CD4-positive, alpha-beta T cell treated with Interleukin-10 for 1 hour (primary cell): ENCODE data around the gene KDM4C.

Source experiments
- DNase-seq: peaks from one replicate; pipeline ENCODE4 v3.0.0-alpha.2; 2020

Gene KDM4C

GRCh38 chr9:6909181-6909580 lies 151.4 kb downstream of the KDM4C start:
- DNase-seq, result no peak

GRCh38 chr9:6910032-6910431 lies 152.3 kb downstream of the KDM4C start:
- DNase-seq, result no peak

DNA sequence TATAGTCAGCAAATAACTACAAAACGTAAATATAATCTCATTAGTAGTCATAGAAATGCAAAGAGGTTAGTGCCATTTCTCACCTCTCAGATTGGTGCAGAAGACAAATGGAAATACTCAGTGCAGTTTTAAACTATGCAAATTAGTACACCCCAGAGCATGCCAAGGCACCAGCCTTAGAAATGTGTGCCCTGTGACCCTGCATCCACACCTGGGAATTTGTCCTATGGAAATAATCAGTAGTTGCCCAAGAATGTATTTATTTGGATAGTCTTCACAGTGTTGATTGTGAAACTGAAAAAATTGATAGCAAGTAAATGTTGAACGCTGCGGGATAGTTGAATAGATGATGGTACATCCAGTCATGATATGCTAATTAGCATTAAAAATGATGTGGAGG lies 152.7 kb downstream of the KDM4C start:
- DNase-seq, result no peak

DNA sequence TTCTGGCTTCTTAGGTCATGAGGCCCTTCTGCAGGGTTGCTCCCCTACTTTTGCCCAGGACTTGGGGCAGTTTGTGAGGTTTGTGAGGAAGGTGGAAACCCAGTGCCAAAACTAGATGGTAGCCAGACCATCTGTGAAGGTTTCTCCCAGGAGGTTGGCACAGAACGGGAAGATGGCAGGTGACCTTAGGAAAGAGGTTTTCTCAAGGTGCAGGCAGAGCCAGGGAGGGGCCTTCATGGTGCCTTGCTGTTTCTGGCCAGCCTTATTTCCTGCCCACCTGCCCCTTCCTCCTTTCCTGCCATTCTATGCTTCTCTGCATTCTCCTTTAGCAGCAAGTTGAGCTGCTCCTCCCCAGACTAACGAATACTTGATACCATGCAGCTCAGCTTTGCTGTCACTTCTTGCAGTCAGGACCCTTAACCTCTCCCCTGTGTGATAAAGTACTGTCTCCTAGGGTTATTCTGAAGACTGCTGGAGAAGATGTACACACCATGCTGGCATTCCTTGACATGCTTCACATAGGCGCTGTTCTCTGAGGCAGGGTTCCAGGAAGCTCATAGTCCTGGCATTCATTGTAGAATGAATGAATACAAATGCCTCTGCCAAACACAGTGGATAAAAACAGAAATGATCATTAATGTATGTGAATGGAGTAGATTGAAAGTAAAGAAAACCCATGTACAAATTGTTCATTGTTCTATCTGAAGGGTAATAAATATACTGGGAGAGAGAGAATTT lies 154.3 kb downstream of the KDM4C start:
- DNase-seq, result no peak

- no peak for DNase-seq
Measured at GRCh38 chr9:6915635-6916034, 157.9 kb downstream of the KDM4C start.

DNA sequence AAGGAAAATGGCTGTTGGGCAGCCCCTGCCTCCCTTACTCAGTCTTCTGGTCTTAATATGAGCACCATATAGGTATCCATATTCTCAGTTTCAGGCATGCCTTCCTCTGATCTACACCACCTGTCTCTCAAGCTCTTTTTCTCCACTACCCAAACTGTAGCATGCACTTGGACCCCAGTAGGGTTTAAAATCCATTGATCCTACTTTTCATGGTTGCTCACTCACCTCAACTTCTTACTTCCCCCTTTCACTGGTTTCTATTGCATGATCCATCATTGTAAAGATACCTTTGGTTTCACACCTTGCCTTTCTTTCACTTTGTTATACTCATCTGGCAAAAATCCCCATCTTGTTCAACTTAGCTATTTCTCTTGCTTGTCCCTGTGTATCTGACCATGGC lies 159.4 kb downstream of the KDM4C start:
- no peak for DNase-seq

- no peak for DNase-seq
Measured at GRCh38 chr9:6920041-6920440, 162.3 kb downstream of the KDM4C start.

DNA sequence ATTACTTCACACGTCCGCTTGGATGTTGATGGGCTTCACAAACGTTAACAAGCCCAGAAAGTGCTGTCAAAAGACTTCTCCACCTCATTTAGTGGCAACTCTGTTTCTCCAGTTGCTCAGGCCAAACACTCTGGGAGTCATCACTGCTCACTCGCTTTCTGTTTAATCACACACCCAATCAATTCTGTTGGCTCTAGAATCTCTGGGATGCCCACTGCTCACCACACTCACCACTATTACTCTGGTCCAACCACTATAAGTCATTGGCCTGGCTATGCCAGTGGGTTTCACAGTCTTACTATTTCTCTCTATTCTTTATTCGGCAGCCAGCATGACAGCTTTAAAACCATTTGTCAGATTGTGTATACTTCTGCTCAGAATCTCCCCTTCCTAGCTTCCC lies 163.5 kb downstream of the KDM4C start:
- no peak for DNase-seq

- no peak for DNase-seq
Measured at GRCh38 chr9:6922124-6922676, 164.4 kb downstream of the KDM4C start.

GRCh38 chr9:6922680-6923079 lies 164.9 kb downstream of the KDM4C start:
- DNase-seq, result no peak

DNA sequence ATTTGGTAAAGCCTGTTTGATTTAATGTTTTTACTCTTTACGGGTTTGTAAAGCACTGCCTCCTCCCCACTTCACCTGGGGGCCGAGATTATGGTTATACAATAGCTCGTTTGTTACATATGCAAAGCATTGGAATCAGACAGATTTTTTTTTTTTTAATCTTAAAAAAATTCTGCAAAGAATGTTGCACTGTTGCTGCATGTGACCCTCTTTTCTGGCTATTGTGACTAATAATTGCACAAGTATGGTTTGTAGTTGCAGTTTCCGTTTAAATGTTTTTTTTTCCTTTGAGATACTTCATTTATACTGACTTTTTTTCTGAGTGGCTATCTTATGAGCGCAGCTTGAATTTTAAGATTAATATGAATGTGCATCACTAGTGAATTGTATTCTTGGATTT lies 165.3 kb downstream of the KDM4C start:
- DNase-seq, result no peak

DNA sequence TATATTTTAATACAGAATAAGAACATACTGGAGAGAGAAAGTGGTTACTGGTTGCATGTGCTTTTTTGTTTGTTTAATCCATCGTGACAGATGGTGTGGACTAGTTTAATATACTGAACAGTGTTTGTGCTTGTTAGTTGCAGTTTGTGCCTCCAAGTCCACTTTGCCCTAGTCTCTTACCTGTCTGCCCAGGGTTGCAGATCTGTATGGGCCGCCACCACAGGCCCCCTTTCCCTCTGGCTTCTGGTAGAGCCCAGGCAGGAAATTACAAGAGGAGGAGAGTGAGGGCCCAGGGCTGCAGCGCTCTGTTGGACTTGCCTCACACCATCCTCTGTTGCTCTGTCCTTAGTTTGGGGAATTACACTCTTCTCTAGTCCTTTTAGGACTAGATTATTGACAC lies 166.4 kb downstream of the KDM4C start:
- no peak for DNase-seq

- no peak for DNase-seq
Measured at GRCh38 chr9:6924988-6925563, 167.3 kb downstream of the KDM4C start.

GRCh38 chr9:6925836-6926235 lies 168.1 kb downstream of the KDM4C start:
- DNase-seq, result no peak

DNA sequence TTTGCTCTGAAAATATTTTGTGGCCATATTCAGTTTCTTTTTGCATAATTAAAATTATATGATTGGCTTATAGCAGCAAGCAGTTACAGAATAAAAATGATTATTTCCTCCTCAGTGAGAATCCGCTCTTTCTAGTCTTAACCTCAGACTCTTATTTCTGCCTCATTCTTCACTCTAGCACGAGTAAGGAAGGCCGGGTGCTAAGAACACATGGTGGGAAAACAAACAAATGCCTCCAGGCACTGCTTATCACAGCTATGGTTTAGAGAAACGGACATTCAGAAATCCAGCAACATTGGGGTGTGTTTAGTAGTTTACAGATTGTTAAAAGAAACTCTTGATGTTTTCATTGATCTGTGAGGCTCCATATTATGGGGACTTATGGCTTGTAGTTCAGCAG lies 168.7 kb downstream of the KDM4C start:
- no peak for DNase-seq

- DNase-seq, result no peak
Measured at GRCh38 chr9:6927838-6928237, 170.1 kb downstream of the KDM4C start.

- DNase-seq, result no peak
Measured at GRCh38 chr9:6928863-6929262, 171.1 kb downstream of the KDM4C start.

DNA sequence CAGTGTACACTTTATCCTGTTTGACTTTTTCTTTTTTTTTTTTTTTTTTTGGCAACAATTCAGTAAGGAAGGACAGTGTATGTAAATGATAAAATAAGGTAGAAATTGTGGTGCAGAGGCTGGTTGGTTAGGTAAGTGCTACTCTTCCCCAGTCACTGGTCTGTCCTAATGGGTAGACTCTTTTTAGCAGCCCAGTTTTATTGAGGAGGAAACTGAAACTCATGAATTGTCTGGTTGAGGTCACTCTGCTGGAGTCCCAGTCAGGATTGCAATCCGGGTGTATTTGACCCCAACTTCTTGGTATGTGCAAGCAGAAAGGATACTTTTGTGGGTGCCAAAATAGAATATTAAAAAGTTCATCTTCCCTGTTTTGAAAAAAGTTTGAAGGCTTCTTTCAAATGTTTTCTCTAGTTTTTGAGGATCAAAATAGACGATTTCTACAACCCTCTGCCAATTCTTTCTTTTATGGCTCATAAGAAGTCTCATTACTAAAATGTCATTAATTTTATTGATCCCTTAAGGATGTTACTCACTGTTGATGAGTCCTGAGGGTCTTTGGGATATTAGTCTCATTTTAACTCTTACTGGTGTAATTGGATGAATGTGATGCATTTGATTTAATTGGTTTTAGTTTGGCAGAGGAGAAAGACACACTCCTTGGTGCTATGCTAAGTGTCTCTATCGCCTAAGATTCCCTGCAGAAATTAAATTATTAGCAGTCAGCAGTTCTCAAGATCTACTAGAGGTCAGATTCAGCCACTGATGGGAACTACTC lies 171.9 kb downstream of the KDM4C start:
- DNase-seq, result no peak

DNA sequence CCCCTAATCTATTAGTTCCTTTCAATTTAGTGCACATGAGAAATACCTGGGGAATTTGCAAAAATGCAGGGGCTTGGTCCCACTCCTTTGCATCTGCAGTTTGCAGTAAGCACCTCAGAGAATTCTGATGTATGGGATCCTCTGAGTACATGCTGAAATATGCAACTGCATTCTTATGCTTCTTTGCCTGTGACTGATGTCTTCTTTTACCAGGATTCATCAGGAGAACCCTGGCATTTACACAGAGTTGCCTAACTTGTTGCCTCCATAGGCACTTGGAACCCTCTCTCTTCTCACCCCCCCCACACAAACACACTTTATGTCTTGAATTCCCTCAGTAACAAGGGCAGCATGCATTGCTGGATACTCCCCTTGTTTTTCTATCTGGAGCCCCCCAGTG lies 173.1 kb downstream of the KDM4C start:
- DNase-seq, result no peak

DNA sequence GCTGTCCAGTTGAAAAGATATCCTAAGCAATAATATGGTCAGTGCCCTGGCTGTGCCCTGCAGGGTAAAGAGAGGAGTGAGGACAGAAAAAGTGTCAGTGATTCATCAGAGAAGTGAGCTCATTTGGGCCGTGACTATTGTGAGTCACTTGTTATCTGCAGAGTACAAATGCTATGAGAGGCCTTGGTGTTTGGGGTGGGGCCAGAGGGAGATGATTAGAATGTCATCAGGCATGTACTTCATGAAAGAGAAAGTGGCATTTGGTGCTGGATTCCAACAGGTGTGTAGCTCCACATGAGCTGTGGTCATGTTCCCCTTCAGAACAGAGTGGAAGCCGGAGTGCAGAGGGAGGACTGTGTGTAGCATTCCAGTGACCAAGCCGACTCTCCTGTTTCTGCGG lies 174.1 kb downstream of the KDM4C start:
- DNase-seq, result no peak

- DNase-seq, result no peak
Measured at GRCh38 chr9:6936103-6936502, 178.3 kb downstream of the KDM4C start.

- no peak for DNase-seq
Measured at GRCh38 chr9:6937209-6937608, 179.4 kb downstream of the KDM4C start.

- DNase-seq, result no peak
Measured at GRCh38 chr9:6938447-6938846, 180.7 kb downstream of the KDM4C start.

- no peak for DNase-seq
Measured at GRCh38 chr9:6938873-6939272, 181.1 kb downstream of the KDM4C start.
